K562 treated with DMSO at 1 percent for 24 hours (cell line): ENCODE results near the gene TBKBP1. TPM values are rescaled to one million over a fixed set of nuclear protein-coding genes. Genes with fewer than 3 reads are reported as not detected.

Source experiments
- total RNA-seq: library from RNA; unstranded; fragments of 300-600 nt; gene quantifications from 2 replicates; pipeline ENCODE4 v1.2.3, GENCODE V29; 2022; ENCODE audit warnings: low read depth; ENCODE audit not compliant: insufficient read depth

Gene TBKBP1, protein sequence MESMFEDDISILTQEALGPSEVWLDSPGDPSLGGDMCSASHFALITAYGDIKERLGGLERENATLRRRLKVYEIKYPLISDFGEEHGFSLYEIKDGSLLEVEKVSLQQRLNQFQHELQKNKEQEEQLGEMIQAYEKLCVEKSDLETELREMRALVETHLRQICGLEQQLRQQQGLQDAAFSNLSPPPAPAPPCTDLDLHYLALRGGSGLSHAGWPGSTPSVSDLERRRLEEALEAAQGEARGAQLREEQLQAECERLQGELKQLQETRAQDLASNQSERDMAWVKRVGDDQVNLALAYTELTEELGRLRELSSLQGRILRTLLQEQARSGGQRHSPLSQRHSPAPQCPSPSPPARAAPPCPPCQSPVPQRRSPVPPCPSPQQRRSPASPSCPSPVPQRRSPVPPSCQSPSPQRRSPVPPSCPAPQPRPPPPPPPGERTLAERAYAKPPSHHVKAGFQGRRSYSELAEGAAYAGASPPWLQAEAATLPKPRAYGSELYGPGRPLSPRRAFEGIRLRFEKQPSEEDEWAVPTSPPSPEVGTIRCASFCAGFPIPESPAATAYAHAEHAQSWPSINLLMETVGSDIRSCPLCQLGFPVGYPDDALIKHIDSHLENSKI
- total RNA-seq, result 10.9 and 11.2 TPM in 2 replicates

DNA sequence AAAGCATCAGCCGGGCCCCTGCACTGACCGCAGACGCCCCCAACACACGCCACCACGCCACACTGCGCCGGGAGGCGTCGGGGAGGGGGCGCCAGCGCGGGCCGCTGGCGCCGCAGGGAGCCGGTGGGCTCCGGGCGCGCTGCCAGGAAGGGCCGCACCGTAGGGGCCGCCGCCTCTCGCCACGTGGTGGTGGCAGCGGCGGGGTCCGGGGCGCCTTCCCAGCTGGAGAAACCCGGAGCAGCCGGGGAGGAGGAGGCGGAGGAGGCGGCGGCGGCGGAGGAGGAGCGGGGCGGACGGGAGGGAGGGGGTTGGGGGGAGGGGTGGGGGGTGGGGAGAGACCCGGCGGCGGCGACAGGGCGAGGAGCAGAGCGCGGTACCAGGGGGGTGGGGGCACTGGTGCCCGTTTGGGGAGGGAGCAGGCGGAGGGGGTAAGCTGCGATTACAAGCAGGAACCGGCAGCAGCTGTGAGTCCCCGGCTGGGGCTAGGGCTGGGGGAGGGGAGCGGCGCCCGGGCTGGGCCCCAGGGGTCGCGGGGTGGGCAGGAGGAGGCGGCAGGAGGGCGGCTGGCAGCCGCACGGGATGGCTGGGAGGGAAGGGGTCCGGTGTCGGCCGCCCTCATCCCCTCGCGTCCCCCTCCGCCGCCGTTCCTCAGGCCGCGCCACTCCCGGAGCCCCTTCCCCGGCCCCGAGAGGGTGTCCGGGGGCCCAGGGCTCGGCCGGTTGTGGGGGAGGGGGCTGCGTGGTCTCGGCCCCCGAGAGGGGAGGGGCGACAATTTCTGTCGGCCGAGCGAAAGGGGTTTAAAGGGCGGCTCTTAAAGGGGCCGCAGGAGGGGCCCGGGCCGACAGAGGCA, at the start of gene TBKBP1:
TBKBP1 (plus strand) TSS at position 431 of the 850 bp plus-strand sequence. CDS start 1,952 bp downstream, outside the sequence.

DNA sequence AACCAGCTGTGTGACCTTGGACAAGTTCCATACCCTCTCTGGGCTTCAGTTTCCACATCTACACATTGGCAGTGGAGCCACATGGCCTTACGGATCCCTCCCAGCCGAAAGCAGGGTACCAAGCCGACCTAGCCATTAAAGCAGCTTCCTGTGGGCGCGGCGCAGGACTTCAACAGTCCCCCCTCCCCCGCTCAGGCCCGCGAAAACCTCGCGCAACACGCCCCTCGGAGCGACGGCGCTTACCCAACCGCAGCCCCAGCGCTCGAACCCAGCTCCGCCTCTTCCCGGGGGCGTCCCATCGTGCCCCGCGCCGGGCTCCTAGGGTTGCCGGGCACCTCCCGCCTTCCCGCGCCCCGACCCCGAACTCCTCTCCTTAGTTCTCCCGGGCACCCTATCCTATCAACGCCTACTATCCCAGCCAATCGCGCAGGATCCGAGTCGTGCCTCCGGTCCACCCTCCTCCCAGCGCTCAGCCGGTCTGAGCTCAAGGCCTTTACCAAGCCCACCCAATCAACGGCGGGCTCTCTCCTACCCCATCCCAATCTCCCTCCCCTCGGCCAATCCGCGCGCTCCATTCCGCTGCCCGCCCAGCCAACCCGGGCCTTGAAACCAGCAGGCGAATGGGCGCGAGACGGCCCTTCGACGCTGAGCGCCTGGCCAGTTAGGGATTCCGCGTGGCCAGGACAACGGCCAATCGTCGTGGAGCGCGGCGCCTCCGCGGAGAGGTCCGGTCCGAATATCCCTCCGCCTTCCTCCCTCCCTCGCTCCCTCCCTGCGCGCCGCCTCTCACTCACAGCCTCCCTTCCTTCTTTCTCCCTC, 44.6 kb upstream of the TBKBP1 start, which contains the start of gene KPNB1:
KPNB1 (plus strand) TSS at position 767 of the 819 bp plus-strand sequence. CDS start 326 bp downstream, outside the sequence.

DNA sequence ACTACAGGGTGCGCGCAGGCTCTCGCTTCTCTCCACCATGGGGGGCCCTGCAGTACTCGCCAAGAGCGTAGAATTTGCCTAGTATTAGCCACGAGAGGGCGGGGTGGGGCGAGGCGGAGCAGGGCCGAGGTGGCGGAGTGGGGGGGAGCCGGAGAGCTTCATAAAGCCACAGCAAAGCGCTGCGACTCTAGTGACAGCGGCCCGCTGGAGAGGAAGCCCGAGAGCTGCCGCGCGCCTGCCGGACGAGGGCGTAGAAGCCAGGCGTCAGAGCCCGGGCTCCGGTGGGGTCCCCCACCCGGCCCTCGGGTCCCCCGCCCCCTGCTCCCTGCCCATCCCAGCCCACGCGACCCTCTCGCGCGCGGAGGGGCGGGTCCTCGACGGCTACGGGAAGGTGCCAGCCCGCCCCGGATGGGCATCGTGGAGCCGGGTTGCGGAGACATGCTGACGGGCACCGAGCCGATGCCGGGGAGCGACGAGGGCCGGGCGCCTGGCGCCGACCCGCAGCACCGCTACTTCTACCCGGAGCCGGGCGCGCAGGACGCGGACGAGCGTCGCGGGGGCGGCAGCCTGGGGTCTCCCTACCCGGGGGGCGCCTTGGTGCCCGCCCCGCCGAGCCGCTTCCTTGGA, 39.2 kb downstream of the TBKBP1 start, which contains the start of gene TBX21:
TBX21 (plus strand) TSS at position 190 of the 627 bp plus-strand sequence; CDS start at position 409, 219 bp downstream.

Other genes starting within 250 kb of the TBKBP1 start
- 39.5 and 50.3 TPM in 2 replicates for gene NPEPPS, start 163.1 kb upstream of the TBKBP1 start, total RNA-seq
- 146 and 148 TPM in 2 replicates for gene KPNB1, start 44.2 kb upstream of the TBKBP1 start, total RNA-seq
- not detected in 2 replicates for gene TBX21, start 39.1 kb downstream of the TBKBP1 start, total RNA-seq
- 11.3 and 13.5 TPM in 2 replicates for gene OSBPL7, start 127.6 kb downstream of the TBKBP1 start, total RNA-seq
- gene MRPL10, start 137.4 kb downstream of the TBKBP1 start, total RNA-seq, result 87.6 and 101 TPM in 2 replicates
- gene LRRC46, start 137.5 kb downstream of the TBKBP1 start, total RNA-seq, result 1.0 and 1.1 TPM in 2 replicates
- 23.5 and 27.4 TPM in 2 replicates for gene SCRN2, start 147.1 kb downstream of the TBKBP1 start, total RNA-seq
- 11.8 and 14.9 TPM in 2 replicates for gene SP6, start 157.0 kb downstream of the TBKBP1 start, total RNA-seq
- gene SP2, start 202.1 kb downstream of the TBKBP1 start, total RNA-seq, result 19.0 and 23.9 TPM in 2 replicates
- 10.9 and 12.6 TPM in 2 replicates for gene PNPO, start 247.4 kb downstream of the TBKBP1 start, total RNA-seq